ENCODE data around the gene DHH. TPM values are rescaled to one million over a fixed set of nuclear protein-coding genes. Genes with fewer than 3 reads are reported as not detected.

DHH gene
- total and polyA plus RNA-seq, 10 of the 15 experiments (the other 5 are each of a cell fraction or from before 2014, with no cell fraction given) = 0.01 TPM; not detected in 9

DNA sequence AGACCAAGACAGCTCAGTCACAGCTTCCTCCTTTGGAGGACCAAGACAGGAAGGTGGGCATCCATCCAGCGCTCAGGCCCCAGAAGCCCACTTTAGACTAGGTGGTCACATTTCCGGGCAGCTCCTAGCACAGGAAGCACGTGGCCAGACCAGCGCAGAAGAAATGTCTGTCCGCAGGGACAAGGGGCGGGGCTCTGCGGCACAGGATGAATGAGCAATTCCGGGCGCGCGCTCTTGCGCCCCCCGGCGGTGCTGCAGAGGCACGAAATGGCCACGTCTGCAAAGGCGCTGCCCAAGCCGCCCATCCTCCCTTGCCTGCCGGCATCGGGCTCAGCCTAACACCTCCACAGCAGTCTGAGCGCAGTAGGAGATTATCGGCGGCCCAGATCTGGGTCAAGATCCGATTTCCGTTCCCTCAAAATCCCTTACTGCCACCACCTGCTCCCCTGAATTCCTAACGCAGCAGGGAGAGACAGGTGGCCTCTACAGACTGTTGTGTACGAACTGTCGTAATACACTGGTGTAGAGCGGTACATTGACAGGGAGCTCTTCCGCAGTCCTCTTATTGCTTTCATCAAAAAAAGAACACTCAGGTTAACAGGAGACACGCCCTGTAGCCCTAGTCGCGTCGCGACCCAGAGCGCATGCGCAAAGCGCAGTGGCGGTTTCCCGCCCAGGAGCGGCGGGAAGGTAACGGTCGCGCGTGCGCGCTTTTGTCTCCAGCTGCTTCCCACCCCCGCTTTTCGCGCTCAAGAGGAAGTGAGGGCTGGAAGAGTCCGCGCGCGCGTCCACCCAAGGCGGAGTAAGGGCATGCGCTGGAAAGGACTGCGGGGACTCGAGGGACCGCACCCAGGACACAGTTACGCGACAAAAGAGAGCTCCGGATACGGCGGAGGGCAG, 35.8 kb upstream of the DHH start (continued):
- TF ChIP-seq, protein P1, sequence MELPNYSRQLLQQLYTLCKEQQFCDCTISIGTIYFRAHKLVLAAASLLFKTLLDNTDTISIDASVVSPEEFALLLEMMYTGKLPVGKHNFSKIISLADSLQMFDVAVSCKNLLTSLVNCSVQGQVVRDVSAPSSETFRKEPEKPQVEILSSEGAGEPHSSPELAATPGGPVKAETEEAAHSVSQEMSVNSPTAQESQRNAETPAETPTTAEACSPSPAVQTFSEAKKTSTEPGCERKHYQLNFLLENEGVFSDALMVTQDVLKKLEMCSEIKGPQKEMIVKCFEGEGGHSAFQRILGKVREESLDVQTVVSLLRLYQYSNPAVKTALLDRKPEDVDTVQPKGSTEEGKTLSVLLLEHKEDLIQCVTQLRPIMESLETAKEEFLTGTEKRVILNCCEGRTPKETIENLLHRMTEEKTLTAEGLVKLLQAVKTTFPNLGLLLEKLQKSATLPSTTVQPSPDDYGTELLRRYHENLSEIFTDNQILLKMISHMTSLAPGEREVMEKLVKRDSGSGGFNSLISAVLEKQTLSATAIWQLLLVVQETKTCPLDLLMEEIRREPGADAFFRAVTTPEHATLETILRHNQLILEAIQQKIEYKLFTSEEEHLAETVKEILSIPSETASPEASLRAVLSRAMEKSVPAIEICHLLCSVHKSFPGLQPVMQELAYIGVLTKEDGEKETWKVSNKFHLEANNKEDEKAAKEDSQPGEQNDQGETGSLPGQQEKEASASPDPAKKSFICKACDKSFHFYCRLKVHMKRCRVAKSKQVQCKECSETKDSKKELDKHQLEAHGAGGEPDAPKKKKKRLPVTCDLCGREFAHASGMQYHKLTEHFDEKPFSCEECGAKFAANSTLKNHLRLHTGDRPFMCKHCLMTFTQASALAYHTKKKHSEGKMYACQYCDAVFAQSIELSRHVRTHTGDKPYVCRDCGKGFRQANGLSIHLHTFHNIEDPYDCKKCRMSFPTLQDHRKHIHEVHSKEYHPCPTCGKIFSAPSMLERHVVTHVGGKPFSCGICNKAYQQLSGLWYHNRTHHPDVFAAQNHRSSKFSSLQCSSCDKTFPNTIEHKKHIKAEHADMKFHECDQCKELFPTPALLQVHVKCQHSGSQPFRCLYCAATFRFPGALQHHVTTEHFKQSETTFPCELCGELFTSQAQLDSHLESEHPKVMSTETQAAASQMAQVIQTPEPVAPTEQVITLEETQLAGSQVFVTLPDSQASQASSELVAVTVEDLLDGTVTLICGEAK (IDR thresholded peaks at IDR 0.05; ENCODE audit: borderline replicate concordance) = peak; percentile 77; the same call in 1 of the 2 replicates
- TF ChIP-seq ZNF274 (IDR thresholded peaks at IDR 0.05; ENCODE audit: insufficient read depth, insufficient read length) (no peak), SREBF1 (IDR thresholded peaks at IDR 0.05; ENCODE audit: low read length) (no peak), HDAC2 (IDR thresholded peaks at IDR 0.05) (no peak), EED (IDR thresholded peaks at IDR 0.05; ENCODE audit: low read depth) (no peak; the same call in 1 of the 2 replicates), ZNF24 (IDR thresholded peaks at IDR 0.05) (peak; percentile 69), KAT2A (conservative IDR thresholded peaks at IDR 0.05; ENCODE audit: control insufficient read depth, low read depth, low read length) (no peak), YBX1 (IDR thresholded peaks at IDR 0.05) (no peak), GABPA (IDR thresholded peaks at IDR 0.05; ENCODE audit: low read depth) (peak; percentile 68), EZH2 (IDR thresholded peaks at IDR 0.05; ENCODE audit: borderline replicate concordance, control insufficient read depth, low read depth, low read length) (no peak), ZZZ3 (IDR thresholded peaks at IDR 0.05; ENCODE audit: control insufficient read depth, insufficient read length, low read depth) (no peak), POLR2AphosphoS2 (IDR thresholded peaks at IDR 0.05; ENCODE audit: low read depth, low read length) (no peak; the same call in none of the 2 replicates), ZNF622 (IDR thresholded peaks at IDR 0.05) (no peak), RCOR1 (conservative IDR thresholded peaks at IDR 0.05; ENCODE audit: low read depth, low read length) (0 out of 2 replicates have a peak, but pooled peaks have one; percentile 9), IRF4 (IDR thresholded peaks at IDR 0.05; ENCODE audit: low read depth, low read length) (peak; percentile 35; the same call in 1 of the 2 replicates), JUND (IDR thresholded peaks at IDR 0.05; ENCODE audit: low read depth, low read length) (0 out of 2 replicates have a peak, but pooled peaks have one; percentile 33), HDAC6 (IDR thresholded peaks at IDR 0.05; ENCODE audit: unreplicated experiment) (no peak), RBBP5 (conservative IDR thresholded peaks at IDR 0.05) (no peak), NRF1 (conservative IDR thresholded peaks at IDR 0.05; ENCODE audit: low read depth, low read length) (peak; percentile 89), STAT3 (IDR thresholded peaks at IDR 0.05; ENCODE audit: low read depth, low read length) (no peak), EGR1 (IDR thresholded peaks at IDR 0.05; ENCODE audit: borderline replicate concordance in 1 of 2, low read depth in 2 of 2, low read length in 2 of 2) (peak; percentile 59 to 98)
- TF ChIP-seq, protein P2, sequence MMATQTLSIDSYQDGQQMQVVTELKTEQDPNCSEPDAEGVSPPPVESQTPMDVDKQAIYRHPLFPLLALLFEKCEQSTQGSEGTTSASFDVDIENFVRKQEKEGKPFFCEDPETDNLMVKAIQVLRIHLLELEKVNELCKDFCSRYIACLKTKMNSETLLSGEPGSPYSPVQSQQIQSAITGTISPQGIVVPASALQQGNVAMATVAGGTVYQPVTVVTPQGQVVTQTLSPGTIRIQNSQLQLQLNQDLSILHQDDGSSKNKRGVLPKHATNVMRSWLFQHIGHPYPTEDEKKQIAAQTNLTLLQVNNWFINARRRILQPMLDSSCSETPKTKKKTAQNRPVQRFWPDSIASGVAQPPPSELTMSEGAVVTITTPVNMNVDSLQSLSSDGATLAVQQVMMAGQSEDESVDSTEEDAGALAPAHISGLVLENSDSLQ (IDR thresholded peaks at IDR 0.05) = peak; percentile 53; the same call in 1 of the 2 replicates
- TF ChIP-seq, protein P3, sequence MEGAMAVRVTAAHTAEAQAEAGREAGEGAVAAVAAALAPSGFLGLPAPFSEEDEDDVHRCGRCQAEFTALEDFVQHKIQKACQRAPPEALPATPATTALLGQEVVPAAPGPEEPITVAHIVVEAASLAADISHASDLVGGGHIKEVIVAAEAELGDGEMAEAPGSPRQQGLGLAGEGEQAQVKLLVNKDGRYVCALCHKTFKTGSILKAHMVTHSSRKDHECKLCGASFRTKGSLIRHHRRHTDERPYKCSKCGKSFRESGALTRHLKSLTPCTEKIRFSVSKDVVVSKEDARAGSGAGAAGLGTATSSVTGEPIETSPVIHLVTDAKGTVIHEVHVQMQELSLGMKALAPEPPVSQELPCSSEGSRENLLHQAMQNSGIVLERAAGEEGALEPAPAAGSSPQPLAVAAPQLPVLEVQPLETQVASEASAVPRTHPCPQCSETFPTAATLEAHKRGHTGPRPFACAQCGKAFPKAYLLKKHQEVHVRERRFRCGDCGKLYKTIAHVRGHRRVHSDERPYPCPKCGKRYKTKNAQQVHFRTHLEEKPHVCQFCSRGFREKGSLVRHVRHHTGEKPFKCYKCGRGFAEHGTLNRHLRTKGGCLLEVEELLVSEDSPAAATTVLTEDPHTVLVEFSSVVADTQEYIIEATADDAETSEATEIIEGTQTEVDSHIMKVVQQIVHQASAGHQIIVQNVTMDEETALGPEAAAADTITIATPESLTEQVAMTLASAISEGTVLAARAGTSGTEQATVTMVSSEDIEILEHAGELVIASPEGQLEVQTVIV (IDR thresholded peaks at IDR 0.05; ENCODE audit: borderline replicate concordance, partially characterized antibody) = no peak
